Hepatocyte (in vitro differentiated cells): ENCODE measurements around the gene VWA5A. TPM values are rescaled to one million over a fixed set of nuclear protein-coding genes. Genes with fewer than 3 reads are reported as not detected.

Source experiments
- DNase-seq: peaks from one replicate; pipeline ENCODE4 v3.0.0-alpha.2; 2016; ENCODE audit warnings: low spot score
- H2AFZ ChIP-seq: fragments of 200-600 bp; sonication (generic); 2 replicates; pipeline ENCODE4 v1.6.0; 2016; ENCODE audit warnings: antibody characterized with exemption, mild to moderate bottlenecking
- H3K27ac ChIP-seq: fragments of 200-600 bp; sonication (generic); 2 replicates; pipeline ENCODE4 v1.5.1; 2016; ENCODE audit warnings: mild to moderate bottlenecking
- H3K27me3 ChIP-seq: fragments of 200-600 bp; sonication (generic); 2 replicates; pipeline ENCODE4 v1.6.1; 2016
- H3K36me3 ChIP-seq: fragments of 200-600 bp; sonication (generic); replicated peaks from 2 replicates; pipeline ENCODE4 v1.5.1; 2016; ENCODE audit warnings: low read depth; ENCODE audit not compliant: insufficient read depth
- H3K4me1 ChIP-seq: fragments of 200-600 bp; sonication (generic); 2 replicates; pipeline ENCODE4 v1.5.1; 2016; ENCODE audit warnings: mild to moderate bottlenecking, moderate library complexity; ENCODE audit not compliant: insufficient read depth
- H3K4me2 ChIP-seq: fragments of 200-600 bp; sonication (generic); 2 replicates; pipeline ENCODE4 v1.6.0; 2016
- H3K4me3 ChIP-seq: fragments of 200-600 bp; sonication (generic); 2 replicates; pipeline ENCODE4 v1.5.1; 2016; ENCODE audit warnings: mild to moderate bottlenecking
- H3K79me2 ChIP-seq: fragments of 200-600 bp; sonication (generic); 2 replicates; pipeline ENCODE4 v1.6.0; 2017; ENCODE audit warnings: mild to moderate bottlenecking
- H3K9me2 ChIP-seq: fragments of 200-600 bp; sonication (generic); replicated peaks from 2 replicates; pipeline ENCODE4 v1.6.0; 2017; ENCODE audit warnings: mild to moderate bottlenecking; ENCODE audit not compliant: insufficient read depth
- H3K9me3 ChIP-seq: fragments of 200-600 bp; sonication (generic); 2 replicates; pipeline ENCODE4 v1.5.1; 2016; ENCODE audit warnings: low read depth, mild to moderate bottlenecking
- H4K20me1 ChIP-seq: fragments of 200-600 bp; sonication (generic); 2 replicates; pipeline ENCODE4 v1.6.0; 2016; ENCODE audit warnings: mild to moderate bottlenecking; ENCODE audit not compliant: insufficient read depth, poor library complexity, severe bottlenecking
- EZH2 ChIP-seq: fragments of 200-600 bp; sonication (generic); IDR thresholded peaks from 2 replicates; pipeline ENCODE4 v1.6.1; 2016; ENCODE audit warnings: antibody characterized with exemption, mild to moderate bottlenecking, borderline replicate concordance
- EZH2phosphoT487 ChIP-seq: fragments of 200-600 bp; sonication (generic); IDR thresholded peaks from one replicate; pipeline ENCODE4 v1.6.1; 2018; ENCODE audit warnings: antibody characterized with exemption, mild to moderate bottlenecking, low read depth, moderate library complexity; ENCODE audit not compliant: unreplicated experiment, severe bottlenecking
- WGBS: methylation state at CpG from one replicate; pipeline ENCODE4 v1.1.6; 2016; ENCODE audit warnings: low lambda C conversion rate; ENCODE audit errors: missing lambda C conversion rate; 5-methylcytosine and 5-hydroxymethylcytosine counted together
- polyA plus RNA-seq: library from polyadenylated mRNA; unstranded; fragments of >200 nt; fragmentation: Nextera tagmentation; extraction: Ambion mirVana; gene quantifications from 2 replicates; pipeline ENCODE4 v1.2.1, GENCODE V29; 2016
- total RNA-seq: library from RNA; depleted of rRNA; stranded (reverse); fragments of >200 nt; gene quantifications from 2 replicates; pipeline ENCODE4 v1.2.3, GENCODE V29; 2014
- TF ChIP-seq, protein P1 (sequence below): fragments of 200-600 bp; sonication (generic); IDR thresholded peaks from 2 replicates; pipeline ENCODE4 v1.5.1; 2016; ENCODE audit warnings: antibody characterized with exemption, mild to moderate bottlenecking; ENCODE audit not compliant: poor library complexity

Gene VWA5A
- total and polyA plus RNA-seq, 2 experiments from 2014 or later: 21.6 to 26.3 TPM

DNA sequence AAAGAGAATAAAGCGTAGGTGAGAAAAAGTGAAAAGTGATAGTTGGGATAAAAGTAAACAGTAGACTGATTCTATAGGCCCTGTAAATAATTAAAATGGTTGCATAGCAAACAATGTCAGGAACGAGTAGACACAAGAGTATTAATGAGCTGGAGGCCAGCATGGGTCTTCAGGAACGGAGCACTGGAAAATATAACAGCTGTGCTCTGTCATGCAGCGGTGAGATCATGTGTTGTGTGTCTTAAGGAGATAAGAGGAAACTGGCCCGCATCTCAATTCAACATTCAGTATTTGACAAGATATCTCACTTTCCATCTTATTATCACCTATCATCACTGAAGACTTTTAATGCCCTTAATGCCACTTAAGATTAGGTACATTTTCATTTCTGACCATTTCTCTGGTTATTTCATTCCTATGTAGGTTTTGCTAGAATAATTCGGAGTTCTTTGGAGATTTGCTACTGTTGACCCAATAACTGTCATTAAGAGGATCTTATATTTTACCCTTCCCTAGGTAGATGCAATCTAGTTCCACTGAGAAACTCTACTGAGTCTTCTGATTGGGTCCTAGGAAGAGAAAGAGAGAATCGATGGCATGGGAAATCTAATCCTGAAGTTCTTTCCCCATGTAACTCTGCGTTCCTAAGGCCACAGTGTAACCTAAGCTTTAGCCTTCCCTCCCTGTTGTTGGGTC is 35.5 kb upstream of the VWA5A start:
- 59% methylated on average over 8 of the region's 8 CpGs for WGBS
- H3K4me3 ChIP-seq: no peak overlapping the region
- H3K9me3 ChIP-seq: no peaks in the 10 kb centered on the region
- no peaks in the 10 kb centered on the region for H3K27me3 ChIP-seq
- peak; percentile 20 for DNase-seq
- no peaks in the 10 kb centered on the region for H3K79me2 ChIP-seq
- no peak overlapping the region for H2AFZ ChIP-seq
- no peaks in the 10 kb centered on the region for H4K20me1 ChIP-seq
- H3K36me3 ChIP-seq: no peaks in the 10 kb centered on the region
- no peak overlapping the region for H3K4me2 ChIP-seq
- no peaks in the 10 kb centered on the region for H3K4me1 ChIP-seq
- peak overlapping the region; percentile 62 for H3K27ac ChIP-seq
- no peaks in the 10 kb centered on the region for H3K9me2 ChIP-seq
- TF ChIP-seq EZH2 (no peak), EZH2phosphoT487 (no peak)
- TF ChIP-seq, protein P1, sequence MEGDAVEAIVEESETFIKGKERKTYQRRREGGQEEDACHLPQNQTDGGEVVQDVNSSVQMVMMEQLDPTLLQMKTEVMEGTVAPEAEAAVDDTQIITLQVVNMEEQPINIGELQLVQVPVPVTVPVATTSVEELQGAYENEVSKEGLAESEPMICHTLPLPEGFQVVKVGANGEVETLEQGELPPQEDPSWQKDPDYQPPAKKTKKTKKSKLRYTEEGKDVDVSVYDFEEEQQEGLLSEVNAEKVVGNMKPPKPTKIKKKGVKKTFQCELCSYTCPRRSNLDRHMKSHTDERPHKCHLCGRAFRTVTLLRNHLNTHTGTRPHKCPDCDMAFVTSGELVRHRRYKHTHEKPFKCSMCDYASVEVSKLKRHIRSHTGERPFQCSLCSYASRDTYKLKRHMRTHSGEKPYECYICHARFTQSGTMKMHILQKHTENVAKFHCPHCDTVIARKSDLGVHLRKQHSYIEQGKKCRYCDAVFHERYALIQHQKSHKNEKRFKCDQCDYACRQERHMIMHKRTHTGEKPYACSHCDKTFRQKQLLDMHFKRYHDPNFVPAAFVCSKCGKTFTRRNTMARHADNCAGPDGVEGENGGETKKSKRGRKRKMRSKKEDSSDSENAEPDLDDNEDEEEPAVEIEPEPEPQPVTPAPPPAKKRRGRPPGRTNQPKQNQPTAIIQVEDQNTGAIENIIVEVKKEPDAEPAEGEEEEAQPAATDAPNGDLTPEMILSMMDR: no peak

DNA sequence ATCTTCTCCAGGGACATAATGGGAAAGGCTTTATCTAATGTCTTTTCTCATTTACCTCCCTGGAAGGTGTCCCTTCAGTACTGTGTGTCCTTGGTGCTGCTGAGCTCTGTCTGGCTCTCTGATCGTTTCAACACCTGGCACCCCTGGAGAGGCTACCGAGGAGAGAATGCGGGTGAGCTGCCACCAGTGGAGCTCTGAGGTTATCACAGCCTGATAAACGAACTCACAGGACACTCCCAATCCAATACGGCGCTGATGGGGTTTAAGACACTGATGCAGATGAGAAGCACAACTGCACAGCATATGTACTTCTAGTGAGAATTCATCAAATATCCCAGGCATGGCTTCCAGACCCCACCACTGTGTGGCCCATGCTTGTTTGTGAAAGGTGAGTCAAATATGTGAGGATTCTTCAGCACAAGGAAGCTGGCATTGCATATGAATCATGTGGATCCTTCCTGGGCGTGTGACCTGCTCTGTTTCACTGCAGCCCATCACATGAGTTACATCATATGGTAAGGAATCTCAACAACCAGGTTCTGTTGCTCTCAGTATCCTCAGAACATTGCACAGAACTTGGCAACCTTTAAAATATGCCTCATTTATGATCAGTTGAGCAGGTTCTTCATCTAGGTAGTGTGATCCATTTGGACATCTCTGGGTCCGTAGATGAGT is 34.8 kb upstream of the VWA5A start:
- H3K36me3 ChIP-seq: no peaks in the 10 kb centered on the region
- WGBS: 75% methylated on average over 8 of the region's 8 CpGs
- DNase-seq: peak; percentile 55
- H2AFZ ChIP-seq: no peak overlapping the region
- no peaks in the 10 kb centered on the region for H4K20me1 ChIP-seq
- no peak for TF ChIP-seq EZH2
- TF ChIP-seq, protein P1: no peak
- no peak for TF ChIP-seq EZH2phosphoT487
- no peak overlapping the region for H3K4me2 ChIP-seq
- no peaks in the 10 kb centered on the region for H3K9me3 ChIP-seq
- H3K4me3 ChIP-seq: no peak overlapping the region
- no peaks in the 10 kb centered on the region for H3K9me2 ChIP-seq
- no peaks in the 10 kb centered on the region for H3K79me2 ChIP-seq
- H3K27me3 ChIP-seq: no peaks in the 10 kb centered on the region
- H3K4me1 ChIP-seq: no peaks in the 10 kb centered on the region
- H3K27ac ChIP-seq: peak overlapping the region; percentile 62

DNA sequence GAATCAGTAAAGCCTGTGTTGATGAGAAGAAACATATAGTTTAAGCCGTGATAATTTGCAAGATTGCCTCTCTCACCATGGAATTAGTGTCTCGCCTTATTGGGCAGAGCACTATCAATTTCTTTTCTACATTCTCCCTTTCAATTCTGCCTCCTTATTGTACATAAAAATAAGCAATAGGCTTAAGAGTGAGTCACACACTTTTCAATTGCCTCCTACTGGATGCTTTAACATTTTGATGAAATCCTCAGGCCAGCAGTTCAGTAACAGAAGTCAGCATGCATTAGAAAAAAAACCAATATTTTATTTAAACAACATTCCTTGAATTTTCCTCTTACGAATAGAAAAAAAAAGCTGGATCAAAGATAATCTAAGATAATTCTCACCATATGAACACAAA is 33.8 kb upstream of the VWA5A start:
- Histone ChIP-seq H3K4me1 (no peaks in the 10 kb centered on the region), H3K4me2 (no peak overlapping the region), H3K27ac (peak overlapping the region; percentile 49), H3K4me3 (no peak overlapping the region), H3K27me3 (no peaks in the 10 kb centered on the region), H4K20me1 (no peaks in the 10 kb centered on the region), H3K36me3 (no peaks in the 10 kb centered on the region), H3K9me3 (no peaks in the 10 kb centered on the region), H3K79me2 (no peaks in the 10 kb centered on the region), H2AFZ (no peak overlapping the region), H3K9me2 (no peaks in the 10 kb centered on the region)
- TF ChIP-seq, protein P1: no peak
- TF ChIP-seq EZH2phosphoT487 (no peak), EZH2 (no peak)
- DNase-seq: no peak
- 70% methylated on average over 3 of the region's 3 CpGs for WGBS
